OCI-LY1 (cell line): ENCODE measurements around the gene AGAP1.

Source experiments
- H2AFZ ChIP-seq: fragments of 200-600 bp; sonication (generic), shearing (Covaris generic); 2 replicates; pipeline ENCODE4 v1.6.0; 2014; ENCODE audit warnings: antibody characterized with exemption, mild to moderate bottlenecking, low read length
- H3F3A ChIP-seq: fragments of 200-600 bp; sonication (generic), shearing (Covaris generic); 2 replicates; pipeline ENCODE4 v1.6.0; 2014; ENCODE audit warnings: mild to moderate bottlenecking, antibody characterized with exemption, low read length, moderate library complexity; ENCODE audit not compliant: insufficient read depth
- H3K27ac ChIP-seq: fragments of 200-600 bp; sonication (generic); 2 replicates; pipeline ENCODE4 v1.5.1; 2014; ENCODE audit warnings: low read length, mixed run types, mild to moderate bottlenecking, low read depth; ENCODE audit not compliant: poor library complexity, severe bottlenecking
- H3K27me3 ChIP-seq: fragments of 200-600 bp; sonication (generic); 2 replicates; pipeline ENCODE4 v1.6.0; 2014; ENCODE audit warnings: antibody characterized with exemption, mild to moderate bottlenecking, low read length, moderate library complexity; ENCODE audit not compliant: insufficient read depth
- H3K36me3 ChIP-seq: fragments of 200-600 bp; sonication (generic); 2 replicates; pipeline ENCODE4 v1.6.1; 2014; ENCODE audit warnings: mild to moderate bottlenecking, antibody characterized with exemption, low read length, moderate library complexity, mixed read lengths; ENCODE audit not compliant: insufficient read depth
- H3K4me1 ChIP-seq: fragments of 200-600 bp; sonication (generic); 2 replicates; pipeline ENCODE4 v1.5.1; 2014; ENCODE audit warnings: mild to moderate bottlenecking, low read length, moderate library complexity; ENCODE audit not compliant: insufficient read depth, severe bottlenecking
- H3K4me2 ChIP-seq: fragments of 200-600 bp; sonication (generic), shearing (Covaris generic); 2 replicates; pipeline ENCODE4 v1.6.1; 2014; ENCODE audit warnings: low read length
- H3K4me3 ChIP-seq: fragments of 200-600 bp; sonication (generic); 2 replicates; pipeline ENCODE4 v1.5.1; 2014; ENCODE audit warnings: low read length, low read depth, mild to moderate bottlenecking, mixed read lengths; ENCODE audit not compliant: poor library complexity, severe bottlenecking
- H3K79me2 ChIP-seq: fragments of 200-600 bp; shearing (Covaris generic); 2 replicates; pipeline ENCODE4 v1.6.1; 2016; ENCODE audit warnings: mixed run types, low read length, mixed read lengths; ENCODE audit not compliant: insufficient read depth
- H3K9ac ChIP-seq: fragments of 200-600 bp; sonication (generic), shearing (Covaris generic); 2 replicates; pipeline ENCODE4 v1.6.1; 2014; ENCODE audit warnings: mild to moderate bottlenecking, low read length, mixed read lengths
- H3K9me2 ChIP-seq: fragments of 200-600 bp; sonication (generic), shearing (Covaris generic); 2 replicates; pipeline ENCODE4 v1.6.1; 2014; ENCODE audit warnings: low read depth, mild to moderate bottlenecking, low read length, mixed read lengths
- H3K9me3 ChIP-seq: fragments of 200-600 bp; shearing (Covaris generic); 2 replicates; pipeline ENCODE4 v1.6.1; 2014; ENCODE audit warnings: low read length, mixed read lengths
- H4K20me1 ChIP-seq: fragments of 200-600 bp; sonication (generic), shearing (Covaris generic); 2 replicates; pipeline ENCODE4 v1.6.0; 2016; ENCODE audit warnings: mild to moderate bottlenecking, low read length; ENCODE audit not compliant: insufficient read depth
- EZH2 ChIP-seq: fragments of 200-600 bp; sonication (generic), shearing (Covaris generic); IDR thresholded peaks from 2 replicates; pipeline ENCODE4 v1.8.0; 2017; ENCODE audit warnings: borderline replicate concordance, mixed run types, mild to moderate bottlenecking, antibody characterized with exemption, low read length, moderate library complexity, mixed read lengths
- TF ChIP-seq, protein P1 (sequence below): fragments of 200-600 bp; sonication (generic), shearing (Covaris generic); IDR thresholded peaks from 2 replicates; pipeline ENCODE4 v1.5.1; 2017; ENCODE audit warnings: mild to moderate bottlenecking, antibody characterized with exemption, low read length, moderate library complexity, mixed read lengths

Gene AGAP1

DNA sequence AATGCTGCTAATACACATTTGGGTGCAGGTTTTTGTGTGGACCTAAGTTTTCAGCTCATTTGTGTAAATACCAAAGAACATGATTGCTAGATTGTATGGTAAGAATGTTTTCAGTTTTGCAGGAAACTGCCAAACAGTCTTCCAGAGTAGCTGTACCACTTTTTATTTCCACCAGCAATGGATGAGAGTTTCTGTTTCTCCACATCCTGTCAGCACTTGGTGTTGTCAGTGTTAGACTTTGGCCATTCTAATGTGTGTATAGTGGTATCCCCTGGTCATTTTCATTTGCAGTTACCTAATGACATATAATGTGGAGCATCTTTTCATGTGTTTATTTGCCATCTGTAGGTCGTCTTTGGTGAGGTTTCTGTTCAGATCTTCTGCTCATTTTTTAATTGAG, 337.9 kb downstream of the AGAP1 start:
- H3K9me2 ChIP-seq = no peaks in the 10 kb centered on the region
- H3K27me3 ChIP-seq = no peaks in the 10 kb centered on the region; the same call in 1 of the 2 replicates
- no peak overlapping the region for H3K4me2 ChIP-seq
- TF ChIP-seq EZH2 = no peak
- TF ChIP-seq, protein P1, sequence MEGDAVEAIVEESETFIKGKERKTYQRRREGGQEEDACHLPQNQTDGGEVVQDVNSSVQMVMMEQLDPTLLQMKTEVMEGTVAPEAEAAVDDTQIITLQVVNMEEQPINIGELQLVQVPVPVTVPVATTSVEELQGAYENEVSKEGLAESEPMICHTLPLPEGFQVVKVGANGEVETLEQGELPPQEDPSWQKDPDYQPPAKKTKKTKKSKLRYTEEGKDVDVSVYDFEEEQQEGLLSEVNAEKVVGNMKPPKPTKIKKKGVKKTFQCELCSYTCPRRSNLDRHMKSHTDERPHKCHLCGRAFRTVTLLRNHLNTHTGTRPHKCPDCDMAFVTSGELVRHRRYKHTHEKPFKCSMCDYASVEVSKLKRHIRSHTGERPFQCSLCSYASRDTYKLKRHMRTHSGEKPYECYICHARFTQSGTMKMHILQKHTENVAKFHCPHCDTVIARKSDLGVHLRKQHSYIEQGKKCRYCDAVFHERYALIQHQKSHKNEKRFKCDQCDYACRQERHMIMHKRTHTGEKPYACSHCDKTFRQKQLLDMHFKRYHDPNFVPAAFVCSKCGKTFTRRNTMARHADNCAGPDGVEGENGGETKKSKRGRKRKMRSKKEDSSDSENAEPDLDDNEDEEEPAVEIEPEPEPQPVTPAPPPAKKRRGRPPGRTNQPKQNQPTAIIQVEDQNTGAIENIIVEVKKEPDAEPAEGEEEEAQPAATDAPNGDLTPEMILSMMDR = no peak
- no peaks in the 10 kb centered on the region for H3K9me3 ChIP-seq
- H3F3A ChIP-seq = no peaks in the 10 kb centered on the region
- no peaks in the 10 kb centered on the region for H3K36me3 ChIP-seq
- H2AFZ ChIP-seq = no peak overlapping the region
- H3K4me1 ChIP-seq = no peaks in the 10 kb centered on the region
- no peaks in the 10 kb centered on the region for H4K20me1 ChIP-seq
- H3K9ac ChIP-seq = no peak overlapping the region
- no peaks in the 10 kb centered on the region for H3K79me2 ChIP-seq
- H3K27ac ChIP-seq = no peak overlapping the region
- no peak overlapping the region for H3K4me3 ChIP-seq

DNA sequence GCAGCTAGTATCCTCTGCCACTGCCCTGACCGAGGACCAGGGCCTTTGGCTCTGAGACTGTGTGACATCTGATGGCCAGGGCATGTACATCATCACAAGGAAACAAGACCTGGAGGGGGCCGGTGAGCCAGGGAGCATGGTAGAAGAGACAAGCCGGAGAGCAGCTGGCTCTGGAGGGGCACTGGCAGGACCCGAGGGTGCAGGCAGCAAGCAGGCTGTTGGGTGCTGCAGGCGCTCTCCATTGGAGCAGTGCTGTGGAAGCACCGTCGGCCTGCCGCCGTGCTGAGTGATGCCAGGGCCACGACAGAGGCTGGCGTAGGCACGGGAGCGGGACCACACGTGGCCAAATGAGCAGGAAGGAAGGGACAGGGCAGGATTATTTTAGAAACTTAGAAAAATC, 339.1 kb downstream of the AGAP1 start:
- H3F3A ChIP-seq = no peaks in the 10 kb centered on the region
- no peaks in the 10 kb centered on the region for H3K9me2 ChIP-seq
- no peaks in the 10 kb centered on the region for H3K36me3 ChIP-seq
- H3K4me2 ChIP-seq = no peak overlapping the region
- no peaks in the 10 kb centered on the region for H4K20me1 ChIP-seq
- no peak overlapping the region for H3K9ac ChIP-seq
- H3K79me2 ChIP-seq = no peaks in the 10 kb centered on the region
- H3K27ac ChIP-seq = no peak overlapping the region
- TF ChIP-seq, protein P1 = no peak
- no peak for TF ChIP-seq EZH2
- no peaks in the 10 kb centered on the region; the same call in 1 of the 2 replicates for H3K27me3 ChIP-seq
- no peak overlapping the region for H3K4me3 ChIP-seq
- no peak overlapping the region for H2AFZ ChIP-seq
- H3K9me3 ChIP-seq = no peaks in the 10 kb centered on the region
- H3K4me1 ChIP-seq = no peaks in the 10 kb centered on the region

- no peak overlapping the region for H2AFZ ChIP-seq
- no peak overlapping the region for H3K4me3 ChIP-seq
- H3K4me2 ChIP-seq = no peak overlapping the region
- H3F3A ChIP-seq = no peaks in the 10 kb centered on the region
- H3K27ac ChIP-seq = no peak overlapping the region
- TF ChIP-seq EZH2 = no peak
- TF ChIP-seq, protein P1 = no peak
- H3K79me2 ChIP-seq = no peaks in the 10 kb centered on the region
- no peaks in the 10 kb centered on the region for H3K27me3 ChIP-seq
- H3K9ac ChIP-seq = no peak overlapping the region
- no peaks in the 10 kb centered on the region for H3K36me3 ChIP-seq
- H3K9me2 ChIP-seq = no peaks in the 10 kb centered on the region
- no peaks in the 10 kb centered on the region for H4K20me1 ChIP-seq
- no peaks in the 10 kb centered on the region for H3K4me1 ChIP-seq
- no peaks in the 10 kb centered on the region for H3K9me3 ChIP-seq
Observed at GRCh38 chr2:235833971-235834620, 340.3 kb downstream of the AGAP1 start.
